GM21717 (cell line): ENCODE results near the gene PRKCE.

Source experiments
- ATAC-seq: cut with Tn5 transposase; IDR thresholded peaks from one replicate; pipeline ENCODE4 v1.9.1; 2021; ENCODE audit warnings: mild to moderate bottlenecking, moderate library complexity; ENCODE audit not compliant: unreplicated experiment

PRKCE gene

DNA sequence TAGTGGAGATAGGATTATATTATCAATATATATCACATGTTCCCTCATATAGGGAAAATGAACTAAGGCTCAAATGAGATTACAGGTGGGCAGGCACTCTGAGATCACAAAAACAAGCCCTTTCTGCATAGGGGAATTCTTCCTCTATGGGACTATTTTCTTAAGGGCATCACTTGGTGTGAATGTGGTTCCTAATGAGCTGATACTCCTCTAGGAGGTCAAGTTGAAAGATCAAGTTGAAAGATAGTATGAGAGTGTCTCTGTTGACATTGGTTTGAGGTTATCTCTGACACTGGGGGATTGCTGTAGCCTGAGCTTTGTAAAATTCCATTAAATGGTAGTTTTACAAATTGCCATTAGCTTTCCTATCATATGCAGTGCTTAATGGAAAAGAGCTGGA lies 270.4 kb downstream of the PRKCE start:
- no peak for ATAC-seq

DNA sequence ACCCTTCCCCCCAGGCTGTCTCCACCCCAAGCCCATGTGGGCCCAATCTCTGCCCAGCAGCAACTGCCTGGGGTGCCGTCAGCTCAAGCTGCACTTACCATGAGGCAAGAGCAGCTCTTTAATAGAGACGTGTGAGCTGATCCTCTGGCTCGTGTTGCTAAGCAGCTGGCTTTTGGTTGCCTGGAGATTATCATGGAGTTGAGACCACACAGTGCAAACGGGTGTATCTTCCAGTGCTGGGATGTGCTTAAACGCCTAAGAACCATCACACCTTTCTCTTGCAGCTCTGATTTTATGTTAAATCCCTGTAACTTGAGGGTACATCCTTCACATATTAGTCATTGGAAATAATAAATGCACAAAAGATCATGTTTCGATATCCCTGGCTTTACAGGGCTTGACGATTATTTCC lies 271.1 kb downstream of the PRKCE start:
- no peak for ATAC-seq

- no peak for ATAC-seq
Measured at GRCh38 chr2:45923701-45924100, 272.2 kb downstream of the PRKCE start.

DNA sequence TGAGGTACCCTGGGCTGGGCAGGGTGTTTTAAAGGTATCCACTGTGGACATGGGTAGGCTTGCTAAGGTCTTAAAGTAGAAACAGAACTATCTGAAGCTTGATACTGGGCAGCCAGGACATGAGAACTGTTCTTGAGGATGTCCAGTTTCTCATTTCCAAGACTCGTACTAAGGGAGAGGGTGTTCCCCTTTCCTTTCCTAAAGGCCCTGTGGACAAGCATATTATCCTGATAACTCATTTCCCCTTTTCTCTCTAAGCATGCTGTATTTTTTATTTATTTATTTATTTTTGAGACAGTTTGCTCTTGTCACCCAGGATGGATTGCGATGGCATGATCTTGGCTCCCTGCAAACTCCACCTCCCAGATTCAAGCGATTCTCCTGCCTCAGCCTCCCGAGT lies 273.6 kb downstream of the PRKCE start:
- ATAC-seq, result no peak

DNA sequence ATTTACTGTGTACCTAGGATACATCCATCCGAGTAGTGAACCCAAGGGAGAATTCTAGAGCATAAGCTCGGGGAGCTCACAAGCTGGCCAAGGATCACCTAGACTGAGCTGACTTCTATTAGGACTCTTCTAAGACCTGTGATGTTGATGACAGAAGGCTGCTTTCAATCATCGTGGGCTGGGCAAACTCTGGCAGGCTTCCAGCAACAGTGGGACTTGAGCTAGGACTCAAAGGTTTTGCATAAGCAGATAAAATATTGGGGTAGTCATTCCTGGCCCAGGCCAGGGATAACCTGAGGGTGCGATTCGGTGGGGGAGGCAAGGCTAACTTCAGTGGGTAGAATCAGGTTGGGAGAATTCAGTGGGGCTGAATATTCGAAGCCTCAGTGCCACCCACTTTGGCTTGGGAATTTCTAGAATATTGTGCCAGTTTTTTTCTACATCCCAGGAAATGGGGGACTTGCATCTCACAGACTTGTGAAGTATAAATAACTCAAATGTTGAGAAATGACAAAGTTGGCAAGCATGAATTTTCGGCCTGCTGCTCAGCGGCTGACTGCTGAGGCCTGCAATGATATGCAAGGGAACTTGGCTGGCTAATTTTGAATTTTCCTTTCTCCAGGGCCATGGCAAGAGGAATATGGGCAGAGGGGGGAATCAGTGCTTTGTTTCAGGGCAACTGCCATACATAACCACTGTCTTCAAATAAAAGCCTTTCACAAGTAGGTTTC lies 274.3 kb downstream of the PRKCE start:
- no peak for ATAC-seq

DNA sequence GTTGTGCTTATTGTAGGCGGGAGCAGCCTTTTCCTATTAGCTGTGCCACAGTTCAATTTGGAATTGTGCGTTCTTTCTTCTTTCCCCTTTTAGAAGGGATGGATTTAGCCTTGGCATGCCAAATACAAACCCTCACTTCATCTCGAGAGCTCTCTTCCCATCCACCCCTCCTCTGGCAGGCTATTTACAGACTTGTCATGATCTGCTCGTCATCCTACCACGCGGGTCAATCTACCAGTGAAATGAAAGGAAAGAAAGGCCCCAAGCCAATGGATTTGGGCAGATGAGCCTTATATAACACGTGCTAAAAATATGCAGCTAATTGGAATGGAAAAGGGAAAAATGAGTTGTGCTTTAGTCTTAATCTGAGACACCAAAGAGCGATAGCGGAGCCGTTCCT lies 277.5 kb downstream of the PRKCE start:
- no peak for ATAC-seq

GRCh38 chr2:45929674-45930395 lies 278.4 kb downstream of the PRKCE start:
- ATAC-seq, result no peak

DNA sequence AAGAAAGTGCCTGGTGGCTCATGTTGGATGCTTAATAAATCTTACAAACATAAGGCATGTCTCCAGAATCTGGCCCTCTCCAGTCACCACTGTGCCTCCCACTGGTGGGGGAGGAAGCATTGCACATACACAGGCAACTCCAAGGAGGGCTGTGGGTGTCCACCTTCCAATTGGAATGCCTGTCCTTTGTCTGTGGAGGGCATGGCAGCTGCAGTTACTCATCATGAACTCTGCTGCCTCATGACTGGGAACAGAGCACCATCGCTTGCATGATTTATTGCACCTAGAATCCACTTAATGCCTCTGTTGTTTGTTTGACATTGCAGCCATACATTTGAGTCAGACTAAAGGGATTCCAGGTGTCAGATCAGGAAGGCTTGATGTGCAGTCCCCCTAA lies 278.9 kb downstream of the PRKCE start:
- ATAC-seq, result no peak

DNA sequence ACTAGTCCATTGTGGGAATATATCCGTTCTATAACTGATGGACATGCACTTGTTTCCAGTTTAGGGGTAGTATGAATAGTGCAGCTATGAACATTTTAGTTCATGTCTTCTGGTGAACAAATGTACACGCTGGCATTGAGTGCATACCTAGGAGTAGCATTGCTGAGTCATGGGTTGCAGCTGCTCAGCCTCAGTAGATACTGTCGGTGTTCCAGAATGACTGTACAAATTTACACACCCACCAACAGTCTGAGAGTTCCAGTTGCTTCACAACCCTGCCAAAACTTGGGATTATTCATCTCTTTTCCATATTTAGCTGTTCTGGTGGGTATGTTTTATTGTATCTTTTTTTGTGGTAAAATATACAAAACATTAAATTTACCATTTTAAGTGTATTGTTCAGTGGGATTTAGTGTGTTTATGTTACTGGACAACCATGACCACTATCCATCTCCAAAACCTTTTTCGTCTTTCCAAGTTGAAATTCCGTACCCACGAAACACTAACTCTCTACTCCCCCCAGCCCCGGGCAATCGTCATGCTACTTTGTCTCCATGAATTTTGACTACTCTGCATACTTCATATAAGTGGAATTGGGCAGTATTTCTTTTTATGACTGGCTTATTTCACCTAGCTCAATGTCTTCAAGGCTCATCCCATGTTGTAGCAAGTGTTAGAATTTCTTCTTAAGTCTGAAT lies 281.0 kb downstream of the PRKCE start:
- ATAC-seq, result no peak

- no peak for ATAC-seq
Measured at GRCh38 chr2:45935791-45936622, 284.5 kb downstream of the PRKCE start.

DNA sequence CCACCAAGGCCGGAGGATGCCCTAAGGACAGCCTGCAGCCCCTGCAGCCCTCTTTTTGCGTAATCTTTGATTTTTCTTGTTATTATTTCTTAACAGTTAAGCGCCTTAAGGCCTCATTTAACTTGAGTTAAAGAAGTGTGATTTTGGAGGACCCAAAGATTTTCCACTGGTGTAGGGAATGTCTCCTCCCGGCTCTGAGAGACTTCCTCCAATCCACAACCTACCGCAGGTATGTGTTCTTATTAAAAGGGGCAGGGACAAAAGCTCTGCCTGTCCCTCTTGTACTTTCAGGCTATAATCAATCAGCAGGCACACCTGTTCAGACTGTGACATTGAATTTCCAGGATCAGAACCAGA lies 285.1 kb downstream of the PRKCE start:
- ATAC-seq, result no peak

DNA sequence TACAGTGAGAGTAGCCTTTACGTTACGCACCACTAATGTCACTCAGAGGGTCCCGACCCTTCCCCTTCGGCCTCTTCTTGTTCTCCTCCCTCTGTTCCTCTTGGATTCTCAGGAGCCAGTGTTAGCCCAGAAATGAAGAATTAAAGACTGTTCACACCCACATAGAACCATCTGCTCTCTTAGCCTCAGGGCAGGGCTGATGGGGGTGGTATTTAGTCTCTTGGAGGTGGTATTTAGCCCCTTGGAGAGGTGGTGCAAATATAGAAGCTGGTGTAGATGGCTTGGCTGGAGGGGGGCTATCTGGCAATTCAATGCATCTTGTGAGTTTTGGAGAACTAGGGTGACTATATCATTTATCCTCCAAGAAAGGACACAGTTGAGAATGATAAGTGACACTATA lies 286.5 kb downstream of the PRKCE start:
- no peak for ATAC-seq

GRCh38 chr2:45938649-45939511 lies 287.4 kb downstream of the PRKCE start:
- ATAC-seq, result no peak

- ATAC-seq, result no peak
Measured at GRCh38 chr2:45941531-45942236, 290.2 kb downstream of the PRKCE start.

DNA sequence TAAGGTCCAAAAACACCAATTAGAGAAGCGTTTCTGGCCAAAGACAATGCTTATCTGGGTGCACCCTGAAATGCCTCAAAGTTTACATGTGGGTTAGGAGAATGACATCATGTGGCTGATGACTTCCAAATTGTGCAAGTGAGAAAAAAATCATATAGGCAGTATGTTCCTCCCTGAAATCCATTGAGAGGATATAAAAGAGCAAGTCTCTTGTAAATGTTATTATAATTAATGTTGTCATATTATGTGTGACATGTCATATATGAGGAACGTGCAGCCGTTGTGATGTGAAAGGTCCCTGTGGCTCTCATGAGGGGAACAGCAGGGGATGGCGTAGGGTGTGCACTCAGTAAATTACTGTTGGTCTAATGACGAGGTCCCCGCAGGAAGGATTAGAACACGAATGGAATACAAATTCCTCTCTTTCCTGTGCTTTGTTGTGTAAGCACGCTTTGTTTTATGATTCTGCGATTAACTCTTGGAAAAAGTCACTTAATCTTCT lies 290.8 kb downstream of the PRKCE start:
- ATAC-seq, result no peak

DNA sequence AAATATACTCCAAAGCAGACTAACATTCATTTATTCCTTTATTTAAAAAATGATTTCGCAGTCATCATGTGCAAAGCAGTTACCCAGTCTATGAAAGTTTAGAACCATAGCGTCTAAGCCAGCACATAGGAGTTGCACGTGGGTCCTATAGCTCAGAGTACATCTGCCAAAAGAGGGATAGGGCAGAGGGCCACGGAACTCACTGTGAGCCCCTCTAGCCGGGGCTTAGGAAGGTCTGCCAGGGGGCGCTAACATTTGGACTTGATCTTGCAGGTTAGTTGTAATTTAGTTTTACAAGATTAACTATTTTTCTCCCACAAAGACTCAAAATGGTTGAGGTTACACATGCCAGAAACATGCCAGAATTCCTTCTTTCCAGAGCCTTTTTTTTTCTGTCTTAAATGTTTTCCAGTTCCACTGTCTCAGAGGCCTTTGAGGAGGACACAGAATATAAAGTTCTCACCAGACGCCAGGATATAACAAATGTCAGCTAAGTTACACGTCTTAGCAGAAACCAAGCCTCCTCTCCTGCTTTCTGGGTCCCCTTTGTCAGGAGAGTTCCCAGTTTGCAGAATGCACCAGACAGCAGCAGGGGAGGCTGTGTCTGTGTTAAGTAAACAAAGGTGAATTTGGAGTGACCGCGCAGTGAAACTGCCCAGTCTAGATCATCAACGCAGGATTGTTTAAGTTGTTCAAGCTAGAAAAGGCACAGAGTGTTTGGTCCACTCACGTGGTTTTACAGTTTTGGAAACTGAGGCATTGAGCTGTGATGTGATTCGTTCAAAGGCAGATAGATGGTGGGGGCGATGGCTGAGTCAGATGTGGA lies 292.0 kb downstream of the PRKCE start:
- ATAC-seq, result no peak

DNA sequence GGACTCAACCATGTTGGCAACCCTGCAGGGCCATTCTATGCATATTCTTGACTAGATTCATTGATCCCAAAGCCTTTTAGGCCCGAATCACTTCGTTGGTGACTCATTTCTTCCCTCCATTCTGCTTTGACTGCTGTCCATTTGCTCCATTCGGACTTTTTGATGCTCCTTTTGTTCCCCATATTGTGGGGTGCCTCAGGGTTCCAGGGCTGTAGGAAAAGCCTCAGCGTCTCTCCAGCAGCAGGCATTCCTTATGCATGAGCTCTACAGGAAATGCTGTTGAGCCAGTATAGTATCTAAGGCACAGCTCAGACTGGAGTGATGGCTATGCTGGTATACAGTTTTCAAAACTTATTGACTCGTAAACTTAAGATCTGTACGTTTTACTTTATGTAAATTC lies 292.6 kb downstream of the PRKCE start:
- ATAC-seq, result no peak

DNA sequence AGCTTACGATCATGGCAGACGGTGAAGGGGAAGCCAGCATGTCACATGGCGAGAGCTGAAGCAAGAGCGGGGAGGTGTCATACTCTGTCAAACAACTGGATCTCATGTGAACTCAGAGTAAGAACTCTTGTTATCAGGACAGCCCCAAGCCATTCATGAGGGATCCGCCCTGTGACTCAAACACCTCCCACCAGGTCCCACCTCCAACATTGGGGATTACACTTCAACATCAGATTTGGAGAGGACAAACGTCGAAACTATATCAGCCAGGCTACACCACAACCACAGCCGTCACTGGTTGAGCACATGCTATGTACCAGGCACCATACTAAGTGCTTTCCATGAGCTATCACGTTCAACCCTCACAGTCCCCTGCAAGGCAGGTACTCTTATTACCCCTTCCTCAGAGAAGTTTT lies 293.8 kb downstream of the PRKCE start:
- ATAC-seq, result no peak

GRCh38 chr2:45946023-45946422 lies 294.5 kb downstream of the PRKCE start:
- ATAC-seq, result no peak
